Renal pelvis (tissue), 12 donors: ENCODE data around the gene BEST3. TPM values are rescaled to one million over a fixed set of nuclear protein-coding genes. Genes with fewer than 3 reads are reported as not detected.

Source experiments
- DNase-seq: peaks from one replicate; pipeline ENCODE4 v3.0.0-alpha.2; 2013
- long read RNA-seq, 16 experiments: transcript quantifications; one replicate each; lab custom pipeline, GENCODE V29; 2026
- polyA plus RNA-seq, 3 donors: library from polyadenylated mRNA; unstranded; fragments of 120-200 nt; gene quantifications; one replicate each; pipeline ENCODE4 v1.2.1, GENCODE V29; 2013; ENCODE audit not compliant: insufficient read length in 3 of 3

BEST3 gene
- polyA plus RNA-seq, result under 1 TPM; 0.25 to 0.55 (median 0.36) TPM
- long read RNA-seq, donor 1, result 0 reads
- long read RNA-seq, donor 2, result 0 reads
- long read RNA-seq, donor 3, result 0 reads
- long read RNA-seq, donor 4, result 0 reads
- long read RNA-seq, donor 5, result 0 reads
- long read RNA-seq, donor 6, result 0 reads
- long read RNA-seq, donor 7, result 0 reads
- long read RNA-seq, donor 8, result 0 reads
- long read RNA-seq, donor 9, result 0 reads
- long read RNA-seq, donor 10, result 0 reads
- long read RNA-seq, donor 11, result 0 reads
- long read RNA-seq, donor 12, partial matches to known transcripts, result 12 of 37 reads
- long read RNA-seq, donor 12, other reads (novel, unspliced or antisense), result 25 of 37 reads
- long read RNA-seq, donor 13, result 0 reads
- long read RNA-seq, donor 14, result 0 reads
- long read RNA-seq, donor 15, result 0 reads
- long read RNA-seq, donor 16, result 0 reads

GRCh38 chr12:69698769-69699540, at the start of gene BEST3:
BEST3 (minus strand) TSS chr12:69699303; CDS start chr12:69697798, 1,505 bp downstream.
- DNase-seq, result no peak

- no peak for DNase-seq
Observed at GRCh38 chr12:69744109-69744508, 45.0 kb upstream of the BEST3 start.

GRCh38 chr12:69739287-69740191, 40.4 kb upstream of the BEST3 start:
- peak; percentile 73 for DNase-seq

GRCh38 chr12:69738351-69739286, 39.5 kb upstream of the BEST3 start, which contains the start of gene RAB3IP:
RAB3IP (plus strand) TSS chr12:69738860; CDS start chr12:69755409, 16,549 bp downstream.
- peak; percentile 86 for DNase-seq

GRCh38 chr12:69733638-69734037, 34.5 kb upstream of the BEST3 start:
- no peak for DNase-seq

GRCh38 chr12:69732088-69732487, 33.0 kb upstream of the BEST3 start:
- no peak for DNase-seq

GRCh38 chr12:69726922-69727321, 27.8 kb upstream of the BEST3 start:
- no peak for DNase-seq

- no peak for DNase-seq
Observed at GRCh38 chr12:69720750-69721149, 21.6 kb upstream of the BEST3 start.

GRCh38 chr12:69719336-69720316, 20.5 kb upstream of the BEST3 start:
- no peak for DNase-seq

- no peak for DNase-seq
Observed at GRCh38 chr12:69714542-69714941, 15.4 kb upstream of the BEST3 start.

- no peak for DNase-seq
Observed at GRCh38 chr12:69712826-69713225, 13.7 kb upstream of the BEST3 start.

GRCh38 chr12:69708649-69709048, 9.5 kb upstream of the BEST3 start:
- DNase-seq, result no peak

GRCh38 chr12:69704357-69704756, 5.3 kb upstream of the BEST3 start:
- DNase-seq, result no peak

- DNase-seq, result no peak
Observed at GRCh38 chr12:69703146-69703642, 4.1 kb upstream of the BEST3 start.

- DNase-seq, result no peak
Observed at GRCh38 chr12:69701826-69702225, 2.7 kb upstream of the BEST3 start.

GRCh38 chr12:69698054-69698453, 1.0 kb downstream of the BEST3 start:
- DNase-seq, result no peak

GRCh38 chr12:69694123-69694522, 5.0 kb downstream of the BEST3 start:
- no peak for DNase-seq

GRCh38 chr12:69689638-69690037, 9.5 kb downstream of the BEST3 start:
- DNase-seq, result no peak
